ENCODE measurements around the gene GOLGA1. TPM values are rescaled to one million over a fixed set of nuclear protein-coding genes. Genes with fewer than 3 reads are reported as not detected.
"Not testable (repeated sequence)": the region's sequence is repeated elsewhere in the genome, so short reads cannot be mapped to it uniquely, and the experiment has no call there.

The GOLGA1 gene
- total RNA-seq, 2 experiments from 2014 or later = 14.1 to 15.3 TPM

GRCh38 chr9:124839612-124840299, 101.1 kb downstream of the GOLGA1 start:
- ChIA-PET POLR2A (no interaction called here), CTCF (interaction anchor here (0.9 to 4.8 kb wide), 5 partner anchors 13 to 66 kb away, joined by 3 to 52 read pairs (median 5); partner anchors contain the start of genes OLFML2A and WDR38)
- DNase-seq = no peak
- intact Hi-C loops (cut with micrococcal nuclease) = no loop called here
- Mint-ChIP-seq H3K4me3 (no peak overlapping the region), H3K36me3 (no peaks in the 10 kb centered on the region), H3K9me3 (no peaks in the 10 kb centered on the region), H3K4me1 (ENCODE audit: low read depth) (no peaks in the 10 kb centered on the region), H3K27me3 (peaks cover 17% of the 10 kb centered on the region), H3K27ac (no peak overlapping the region)

GRCh38 chr9:124838567-124839275, 102.2 kb downstream of the GOLGA1 start:
- H3K4me1 Mint-ChIP-seq (ENCODE audit: low read depth); DNase-seq; H3K9me3 Mint-ChIP-seq; H3K36me3 Mint-ChIP-seq; H3K27ac Mint-ChIP-seq; POLR2A ChIA-PET; H3K4me3 Mint-ChIP-seq; intact Hi-C loops (cut with micrococcal nuclease): not testable (repeated sequence)
- CTCF ChIA-PET = interaction anchor here (0.7 to 3.2 kb wide), 3 partner anchors 14 to 1078 kb away, joined by 3 to 17 read pairs (median 3); partner anchors contain the start of gene WDR38
- peaks cover 20% of the 10 kb centered on the region for H3K27me3 Mint-ChIP-seq

- POLR2A ChIA-PET; H3K4me3 Mint-ChIP-seq; DNase-seq; H3K27ac Mint-ChIP-seq; H3K4me1 Mint-ChIP-seq (ENCODE audit: low read depth); H3K36me3 Mint-ChIP-seq; intact Hi-C loops (cut with micrococcal nuclease); H3K9me3 Mint-ChIP-seq: not testable (repeated sequence)
- peaks cover 20% of the 10 kb centered on the region for H3K27me3 Mint-ChIP-seq
- CTCF ChIA-PET = interaction anchor here (1.2 to 3.2 kb wide), 2 partner anchors 15 to 63 kb away, joined by 3 to 17 read pairs; partner anchors contain the start of gene WDR38
Measured at GRCh38 chr9:124838132-124838531, 102.8 kb downstream of the GOLGA1 start.

GRCh38 chr9:124835026-124835557, 105.8 kb downstream of the GOLGA1 start:
- Mint-ChIP-seq H3K4me3 (no peak overlapping the region), H3K36me3 (no peaks in the 10 kb centered on the region), H3K4me1 (ENCODE audit: low read depth) (no peaks in the 10 kb centered on the region), H3K27me3 (peaks cover 20% of the 10 kb centered on the region), H3K9me3 (no peaks in the 10 kb centered on the region), H3K27ac (no peak overlapping the region)
- DNase-seq = no peak
- POLR2A ChIA-PET = no interaction called here
- intact Hi-C loops (cut with micrococcal nuclease) = no loop called here
- CTCF ChIA-PET = no interaction called here

- no peaks in the 10 kb centered on the region for H3K9me3 Mint-ChIP-seq
- ChIA-PET POLR2A (no interaction called here), CTCF (no interaction called here)
- DNase-seq = no peak
- no peaks in the 10 kb centered on the region for H3K36me3 Mint-ChIP-seq
- no peaks in the 10 kb centered on the region for H3K4me1 Mint-ChIP-seq (ENCODE audit: low read depth)
- no peak overlapping the region for H3K27ac Mint-ChIP-seq
- H3K4me3 Mint-ChIP-seq = no peak overlapping the region
- H3K27me3 Mint-ChIP-seq = peaks cover 19% of the 10 kb centered on the region
- intact Hi-C loops (cut with micrococcal nuclease) = no loop called here
Measured at GRCh38 chr9:124834591-124834990, 106.3 kb downstream of the GOLGA1 start.

GRCh38 chr9:124831642-124832364, 109.1 kb downstream of the GOLGA1 start:
- H3K27me3 Mint-ChIP-seq = peaks cover 5% of the 10 kb centered on the region
- H3K27ac Mint-ChIP-seq = no peak overlapping the region
- POLR2A ChIA-PET = no interaction called here
- H3K9me3 Mint-ChIP-seq = no peaks in the 10 kb centered on the region
- CTCF ChIA-PET = no interaction called here
- H3K4me3 Mint-ChIP-seq = no peak overlapping the region
- H3K36me3 Mint-ChIP-seq = no peaks in the 10 kb centered on the region
- intact Hi-C loops (cut with micrococcal nuclease) = no loop called here
- no peak for DNase-seq
- no peaks in the 10 kb centered on the region for H3K4me1 Mint-ChIP-seq (ENCODE audit: low read depth)

- POLR2A ChIA-PET = no interaction called here
- intact Hi-C loops (cut with micrococcal nuclease) = no loop called here
- CTCF ChIA-PET = no interaction called here
- H3K27me3 Mint-ChIP-seq = peaks cover 2% of the 10 kb centered on the region
- H3K4me1 Mint-ChIP-seq (ENCODE audit: low read depth) = no peaks in the 10 kb centered on the region
- no peaks in the 10 kb centered on the region for H3K9me3 Mint-ChIP-seq
- H3K36me3 Mint-ChIP-seq = no peaks in the 10 kb centered on the region
- no peak overlapping the region for H3K27ac Mint-ChIP-seq
- no peak for DNase-seq
- H3K4me3 Mint-ChIP-seq = no peak overlapping the region
Measured at GRCh38 chr9:124830593-124830992, 110.3 kb downstream of the GOLGA1 start.

GRCh38 chr9:124829334-124829669, 111.6 kb downstream of the GOLGA1 start:
- H3K4me1 Mint-ChIP-seq (ENCODE audit: low read depth) = no peaks in the 10 kb centered on the region
- CTCF ChIA-PET = interaction anchor here (0.7 kb wide), 1 partner anchor 55 kb away, joined by 4 read pairs; no protein-coding TSS in a partner anchor
- intact Hi-C loops (cut with micrococcal nuclease) = no loop called here
- H3K27ac Mint-ChIP-seq = no peak overlapping the region
- peaks cover under 1% of the 10 kb centered on the region for H3K27me3 Mint-ChIP-seq
- H3K9me3 Mint-ChIP-seq = no peaks in the 10 kb centered on the region
- POLR2A ChIA-PET = no interaction called here
- DNase-seq = no peak
- no peak overlapping the region for H3K4me3 Mint-ChIP-seq
- H3K36me3 Mint-ChIP-seq = no peaks in the 10 kb centered on the region

GRCh38 chr9:124828489-124829333, 112.2 kb downstream of the GOLGA1 start:
- DNase-seq = no peak
- no peak overlapping the region for H3K4me3 Mint-ChIP-seq
- H3K9me3 Mint-ChIP-seq = no peaks in the 10 kb centered on the region
- intact Hi-C loops (cut with micrococcal nuclease) = no loop called here
- ChIA-PET CTCF (no interaction called here), POLR2A (no interaction called here)
- no peaks in the 10 kb centered on the region for H3K27me3 Mint-ChIP-seq
- H3K36me3 Mint-ChIP-seq = no peaks in the 10 kb centered on the region
- H3K4me1 Mint-ChIP-seq (ENCODE audit: low read depth) = no peaks in the 10 kb centered on the region
- H3K27ac Mint-ChIP-seq = no peak overlapping the region
